GM12878 (cell line): Measurements from ENCODE around the gene ATP4A. TPM values are rescaled to one million over a fixed set of nuclear protein-coding genes. Genes with fewer than 3 reads are reported as not detected.

ENCODE experiments used
- ATAC-seq: fragments of 200-7000 bp; cut with Tn5 transposase; 3 replicates; pipeline ENCODE4 v1.9.1; 2020; ENCODE audit warnings: mild to moderate bottlenecking, moderate library complexity
- BruUV-seq: library from RNA; stranded (reverse); fragments of 400-500 nt; replicated peaks from 2 replicates; lab custom pipeline; 2021; lab: Mats Ljungman, UMichigan
- CTCF ChIA-PET: fragments of 300-600 bp; sonication (Branson Sonifier 250); formaldehyde crosslinking; extraction: SDS; loops from one replicate; lab custom pipeline; 2021; ENCODE audit warnings: inconsistent platforms; lab: Yijun Ruan, JAX
- POLR2A ChIA-PET: fragments of 350-600 bp; formaldehyde crosslinking; extraction: SDS; loops from one replicate; lab custom pipeline; 2021; ENCODE audit warnings: inconsistent platforms; lab: Charles Lee
- RAD21 ChIA-PET: fragments of 300-600 bp; sonication (Branson Sonifier 250); formaldehyde crosslinking; loops from one replicate; lab custom pipeline; 2023; ENCODE audit warnings: antibody characterized with exemption; ENCODE audit not compliant: unreplicated experiment; lab: Charles Lee
- SMC1A ChIA-PET: fragments of 300-600 bp; sonication (Branson Sonifier 250); formaldehyde crosslinking; loops from one replicate; lab custom pipeline; 2023; ENCODE audit not compliant: unreplicated experiment, uncharacterized antibody; lab: Charles Lee
- DNase-seq: peaks from one replicate; pipeline ENCODE4 v3.0.0-alpha.2; 2011; ENCODE audit warnings: low read depth, low spot score
- FAIRE-seq: peaks from 3 replicates; lab custom pipeline; 2011; peaks lifted over from hg19 to GRCh38; lab: Jason Lieb, UNC
- H2AFZ ChIP-seq: 2 replicates; pipeline ENCODE4 v1.6.0; 2011; ENCODE audit warnings: low read depth, low read length, control low read depth; ENCODE audit not compliant: control insufficient read depth
- H3K27ac ChIP-seq: 2 replicates; pipeline ENCODE4 v1.5.1; 2011; ENCODE audit warnings: control low read depth; ENCODE audit not compliant: control insufficient read depth, insufficient read depth
- H3K27me3 ChIP-seq, 2 experiments: replicated peaks in 1 of 2; 2 replicates each; pipeline versions ENCODE4 v1.6.0 to v1.6.1; 2011; ENCODE audit warnings: low read length in 1 of 2; ENCODE audit not compliant: control insufficient read depth in 2 of 2, insufficient read depth in 2 of 2
- H3K36me3 ChIP-seq, 2 experiments: 2 replicates each; pipeline ENCODE4 v1.5.1; 2011; ENCODE audit warnings: low read length in 1 of 2; ENCODE audit not compliant: control insufficient read depth in 2 of 2, insufficient read depth in 2 of 2
- H3K4me1 ChIP-seq: 2 replicates; pipeline ENCODE4 v1.6.1; 2011; ENCODE audit warnings: mild to moderate bottlenecking, low read length, moderate library complexity, mixed read lengths; ENCODE audit not compliant: control insufficient read depth, insufficient read depth
- H3K4me2 ChIP-seq: 2 replicates; pipeline ENCODE4 v1.6.0; 2011; ENCODE audit warnings: control low read depth; ENCODE audit not compliant: control insufficient read depth, insufficient read depth
- H3K4me3 ChIP-seq: fragments of 200-600 bp; sonication (generic); 2 replicates; pipeline ENCODE4 v1.5.1; 2016
- H3K79me2 ChIP-seq: 2 replicates; pipeline ENCODE4 v1.6.0; 2011; ENCODE audit warnings: low read length; ENCODE audit not compliant: control insufficient read depth, insufficient read depth
- H3K9ac ChIP-seq: 2 replicates; pipeline ENCODE4 v1.8.0; 2011; ENCODE audit warnings: low read length, control low read depth, mixed read lengths; ENCODE audit not compliant: control insufficient read depth, insufficient read depth
- H3K9me3 ChIP-seq: replicated peaks from 3 replicates; pipeline ENCODE4 v1.5.1; 2011; ENCODE audit warnings: mild to moderate bottlenecking, low read length; ENCODE audit not compliant: control insufficient read depth, insufficient read depth
- H4K20me1 ChIP-seq: 2 replicates; pipeline ENCODE4 v1.6.0; 2011; ENCODE audit not compliant: control insufficient read depth, insufficient read depth
- CBX3 ChIP-seq: fragments of 200-600 bp; sonication (generic); IDR thresholded peaks from 2 replicates; pipeline ENCODE4 v1.6.1; 2016; ENCODE audit warnings: low read depth, borderline replicate concordance
- CREM ChIP-seq: IDR thresholded peaks from 2 replicates; pipeline ENCODE4 v1.6.1; 2014; ENCODE audit warnings: antibody characterized with exemption, low read depth
- DPF2 ChIP-seq: fragments of 450-650 bp; IDR thresholded peaks from 2 replicates; pipeline ENCODE4 v1.6.1; 2017; ENCODE audit warnings: mild to moderate bottlenecking
- E4F1 ChIP-seq: fragments of 450-650 bp; IDR thresholded peaks from 2 replicates; pipeline ENCODE4 v1.6.1; 2018; ENCODE audit warnings: borderline replicate concordance, mild to moderate bottlenecking; ENCODE audit not compliant: partially characterized antibody
- GABPA ChIP-seq: IDR thresholded peaks from 2 replicates; pipeline ENCODE4 v1.6.1; 2014; ENCODE audit warnings: antibody characterized with exemption, low read depth, mild to moderate bottlenecking, inconsistent platforms
- KAT2A ChIP-seq: conservative IDR thresholded peaks from 2 replicates; pipeline ENCODE4 v1.6.1; 2011; ENCODE audit warnings: low read depth, low read length; ENCODE audit not compliant: control insufficient read depth
- MAX ChIP-seq: IDR thresholded peaks from 2 replicates; pipeline ENCODE4 v1.6.1; 2012; ENCODE audit warnings: low read depth, low read length, improper control_type of control experiment
- MLLT1 ChIP-seq: fragments of 450-650 bp; IDR thresholded peaks from 2 replicates; pipeline ENCODE4 v1.6.1; 2016; ENCODE audit warnings: mild to moderate bottlenecking
- MTA3 ChIP-seq: IDR thresholded peaks from 2 replicates; pipeline ENCODE4 v1.6.1; 2012; ENCODE audit warnings: low read length, inconsistent platforms, borderline replicate concordance
- NFIC ChIP-seq: IDR thresholded peaks from 2 replicates; pipeline ENCODE4 v1.6.1; 2012; ENCODE audit warnings: low read depth, mild to moderate bottlenecking, inconsistent platforms, low read length, moderate library complexity
- NR2C1 ChIP-seq: fragments of 450-650 bp; IDR thresholded peaks from 2 replicates; pipeline ENCODE4 v1.6.1; 2017; ENCODE audit warnings: antibody characterized with exemption, mild to moderate bottlenecking, moderate library complexity
- PAX8 ChIP-seq: fragments of 450-650 bp; IDR thresholded peaks from 2 replicates; pipeline ENCODE4 v1.6.1; 2017; ENCODE audit warnings: mild to moderate bottlenecking, moderate library complexity
- PBX3 ChIP-seq: IDR thresholded peaks from 2 replicates; pipeline ENCODE4 v1.6.1; 2011; ENCODE audit warnings: mild to moderate bottlenecking, low read depth, low read length, moderate library complexity; ENCODE audit not compliant: insufficient replicate concordance
- SMC3 ChIP-seq: IDR thresholded peaks from 2 replicates; pipeline ENCODE4 v1.6.1; 2011; ENCODE audit warnings: low read length, improper control_type of control experiment, borderline replicate concordance
- SREBF1 ChIP-seq: IDR thresholded peaks from 2 replicates; pipeline ENCODE4 v1.6.1; 2012; ENCODE audit warnings: mild to moderate bottlenecking, low read length
- ZNF687 ChIP-seq: fragments of 450-650 bp; IDR thresholded peaks from 2 replicates; pipeline ENCODE4 v1.6.1; 2017; ENCODE audit warnings: mild to moderate bottlenecking, moderate library complexity
- WGBS: methylation state at CpG from one replicate; pipeline ENCODE4 v1.1.6; 2016; ENCODE audit warnings: low lambda C conversion rate; ENCODE audit not compliant: insufficient replicate concordance, insufficient coverage; ENCODE audit errors: missing lambda C conversion rate; 5-methylcytosine and 5-hydroxymethylcytosine counted together
- in situ Hi-C: fragments of 300-500 bp; cut with MboI; formaldehyde crosslinking; loops from 9 replicates; pipeline ENCODE4 v1.14.3; 2018; ENCODE audit warnings: mixed read lengths
- intact Hi-C: fragments of 100-400 bp; cut with micrococcal nuclease; formaldehyde crosslinking; loops from one replicate; pipeline ENCODE4 v1.14.2; 2022; ENCODE audit not compliant: unreplicated experiment
- polyA plus RNA-seq, 11 experiments: library from polyadenylated mRNA; depleted of rRNA in 4 of 11; unstranded in 6 of 11; stranded (reverse) in 5 of 11; fragments of >200 nt; fragmentation: Nextera tagmentation in 4 of 11; fragmentation: Illumina TruSeq in 1 of 11; extraction: Ambion mirVana in 4 of 11; extraction: Trizol in 1 of 11; gene quantifications; 1 replicate in 1 of 11; 2 replicates in 10 of 11; pipeline versions ENCODE4 v1.2.1 to v1.2.3, GENCODE V29; 2011 to 2016; ENCODE audit warnings: inconsistent platforms in 2 of 11, missing spikeins in 2 of 11, low read depth in 1 of 11
- total RNA-seq, 4 experiments: library from RNA; depleted of rRNA in 3 of 4; stranded (reverse); fragments of >200 nt in 3 of 4; fragmentation: Illumina TruSeq in 1 of 4; extraction: Trizol in 1 of 4; gene quantifications; 2 replicates each; pipeline versions ENCODE4 v1.2.1 to v1.2.3, GENCODE V29; 2013 to 2021

ATP4A gene
- total and polyA plus RNA-seq, 10 of the 15 experiments (the other 5 are each of a cell fraction or from before 2014, with no cell fraction given) = 0.03 to 1.5 (median 0.11) TPM; not detected in 3

- BruUV-seq = no TSS peak
- no peak overlapping the region for H3K27ac ChIP-seq
- H3K4me3 ChIP-seq = no peak overlapping the region
- ChIA-PET SMC1A (no interaction called here), POLR2A (no interaction called here), RAD21 (interaction anchor here (0.6 kb wide), 1 partner anchor 126 kb away, joined by 4 read pairs; no protein-coding TSS in a partner anchor), CTCF (interaction anchor here (1.4 kb wide), 1 partner anchor 18 kb away, joined by 3 read pairs; no protein-coding TSS in a partner anchor)
- WGBS = 41% methylated on average over 7 of the region's 7 CpGs
- intact Hi-C loops (no loop called here), in situ Hi-C loops (no loop called here)
- no peak overlapping the region for H3K4me2 ChIP-seq
- no peaks in the 10 kb centered on the region for H3K79me2 ChIP-seq
- H3K4me1 ChIP-seq = peaks cover 5% of the 10 kb centered on the region; the same call in 1 of the 2 replicates
- ATAC-seq = no peak
- no peak for DNase-seq
- no peak overlapping the region for H3K9ac ChIP-seq
- no peaks in the 10 kb centered on the region for H4K20me1 ChIP-seq
- H2AFZ ChIP-seq = no peak overlapping the region
- H3K9me3 ChIP-seq = no peaks in the 10 kb centered on the region
- H3K36me3 ChIP-seq = no peaks in the 10 kb centered on the region
- FAIRE-seq = no peak
- peaks cover 2 to 4% of the 10 kb centered on the region in 2 experiments; a peak in 1 of 4 replicates for H3K27me3 ChIP-seq
- TF ChIP-seq MAX (no peak), CBX3 (no peak), SREBF1 (no peak), ZNF687 (no peak), CREM (no peak), PAX8 (no peak), MTA3 (no peak), GABPA (no peak), MLLT1 (no peak), NFIC (no peak), PBX3 (no peak), DPF2 (no peak), E4F1 (no peak), SMC3 (no peak), KAT2A (no peak), NR2C1 (no peak)
Observed at GRCh38 chr19:35566738-35567137, 3.3 kb upstream of the ATP4A start.
